Neutrophil (primary cell): ENCODE results near the gene TBL1XR1.

Experiments
- H3K27ac ChIP-seq: fragments of 200-600 bp; sonication (generic); 2 replicates; pipeline ENCODE4 v1.5.1; 2016; ENCODE audit warnings: mild to moderate bottlenecking, moderate library complexity
- H3K27me3 ChIP-seq: fragments of 200-600 bp; sonication (generic); 2 replicates; pipeline ENCODE4 v1.6.0; 2016; ENCODE audit warnings: mild to moderate bottlenecking
- H3K36me3 ChIP-seq: fragments of 200-600 bp; sonication (generic); 2 replicates; pipeline ENCODE4 v1.5.1; 2017
- H3K4me1 ChIP-seq, 2 experiments: fragments of 200-600 bp in 1 of 2; sonication (generic) in 1 of 2; 1 replicate in 1 of 2; 2 replicates in 1 of 2; pipeline versions ENCODE4 v1.5.1 to v1.6.1; 2013 to 2016; ENCODE audit warnings: low read depth in 1 of 2, low read length in 1 of 2, mild to moderate bottlenecking in 1 of 2, moderate library complexity in 1 of 2; ENCODE audit not compliant: control insufficient read depth in 1 of 2, insufficient read depth in 1 of 2
- H3K4me3 ChIP-seq, 2 experiments: fragments of 200-600 bp in 1 of 2; sonication (generic) in 1 of 2; 1 replicate in 1 of 2; 2 replicates in 1 of 2; pipeline ENCODE4 v1.5.1; 2013 to 2016; ENCODE audit warnings: low read depth in 1 of 2, low read length in 1 of 2, mild to moderate bottlenecking in 1 of 2, moderate library complexity in 1 of 2
- H3K9me3 ChIP-seq: fragments of 200-600 bp; sonication (generic); 2 replicates; pipeline ENCODE4 v1.5.1; 2016
- CTCF ChIP-seq: fragments of 200-600 bp; sonication (generic); IDR thresholded peaks from 2 replicates; pipeline ENCODE4 v1.5.1; 2016; ENCODE audit warnings: antibody characterized with exemption

Gene TBL1XR1

DNA sequence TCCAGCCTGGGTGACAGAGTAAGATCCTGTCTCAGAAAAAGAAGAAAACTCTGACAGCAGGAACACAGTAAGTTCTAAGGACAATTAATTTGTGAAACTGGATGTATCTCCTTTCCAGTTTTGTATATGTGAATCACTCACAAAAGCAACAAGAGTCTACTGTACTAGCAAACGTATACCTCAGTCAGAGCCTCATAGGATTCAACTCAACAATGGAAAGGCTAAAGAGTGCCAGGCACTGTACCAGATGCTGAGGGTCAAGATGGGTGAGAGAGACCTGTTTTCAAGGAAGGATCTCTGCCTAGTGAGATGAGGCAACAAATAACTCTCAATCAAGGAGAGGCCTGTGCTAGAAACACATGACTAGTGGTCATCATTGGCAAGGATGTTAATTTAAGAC is 14.9 kb downstream of the TBL1XR1 start:
- no peaks in the 10 kb centered on the region for H3K9me3 ChIP-seq
- peak overlapping the region; percentile 0 for H3K27ac ChIP-seq
- TF ChIP-seq CTCF: no peak
- H3K27me3 ChIP-seq: no peaks in the 10 kb centered on the region
- H3K4me1 ChIP-seq: peaks cover 4 to 11% of the 10 kb centered on the region in 2 experiments
- no peak overlapping the region for H3K4me3 ChIP-seq
- H3K36me3 ChIP-seq: no peaks in the 10 kb centered on the region

GRCh38 chr3:177181418-177181817 is 15.9 kb downstream of the TBL1XR1 start:
- Histone ChIP-seq H3K36me3 (no peaks in the 10 kb centered on the region), H3K9me3 (no peaks in the 10 kb centered on the region), H3K4me3 (no peak overlapping the region), H3K27ac (no peak overlapping the region), H3K4me1 (peaks cover 7 to 11% of the 10 kb centered on the region in 2 experiments), H3K27me3 (no peaks in the 10 kb centered on the region)
- no peak for TF ChIP-seq CTCF

GRCh38 chr3:177180506-177180905 is 16.8 kb downstream of the TBL1XR1 start:
- Histone ChIP-seq H3K27ac (no peak overlapping the region), H3K4me1 (peaks cover 3 to 11% of the 10 kb centered on the region in 2 experiments), H3K36me3 (no peaks in the 10 kb centered on the region), H3K27me3 (no peaks in the 10 kb centered on the region), H3K9me3 (no peaks in the 10 kb centered on the region), H3K4me3 (no peak overlapping the region)
- no peak for TF ChIP-seq CTCF

- TF ChIP-seq CTCF: no peak
- Histone ChIP-seq H3K4me3 (no peak overlapping the region), H3K4me1 (peaks cover 3 to 6% of the 10 kb centered on the region in 2 experiments), H3K27ac (peak overlapping the region; percentile 3), H3K36me3 (no peaks in the 10 kb centered on the region), H3K27me3 (no peaks in the 10 kb centered on the region), H3K9me3 (no peaks in the 10 kb centered on the region)
Measured at GRCh38 chr3:177179281-177180067, 17.8 kb downstream of the TBL1XR1 start.

- Histone ChIP-seq H3K36me3 (no peaks in the 10 kb centered on the region), H3K27ac (no peak overlapping the region), H3K4me1 (peaks cover 3 to 6% of the 10 kb centered on the region in 2 experiments), H3K9me3 (no peaks in the 10 kb centered on the region), H3K4me3 (no peak overlapping the region), H3K27me3 (no peaks in the 10 kb centered on the region)
- TF ChIP-seq CTCF: no peak
Measured at GRCh38 chr3:177177749-177178221, 19.5 kb downstream of the TBL1XR1 start.
